GM12878 (cell line): ENCODE results near the gene VPS29. TPM values are rescaled to one million over a fixed set of nuclear protein-coding genes. Genes with fewer than 3 reads are reported as not detected.
"Not testable (repeated sequence)": the region's sequence is repeated elsewhere in the genome, so short reads cannot be mapped to it uniquely, and the experiment has no call there.

ENCODE experiments used
- ATAC-seq: fragments of 200-7000 bp; cut with Tn5 transposase; 3 replicates; pipeline ENCODE4 v1.9.1; 2020; ENCODE audit warnings: mild to moderate bottlenecking, moderate library complexity
- BruUV-seq: library from RNA; stranded (reverse); fragments of 400-500 nt; replicated peaks from 2 replicates; lab custom pipeline; 2021; lab: Mats Ljungman, UMichigan
- CTCF ChIA-PET: fragments of 300-600 bp; sonication (Branson Sonifier 250); formaldehyde crosslinking; extraction: SDS; loops from one replicate; lab custom pipeline; 2021; ENCODE audit warnings: inconsistent platforms; lab: Yijun Ruan, JAX
- POLR2A ChIA-PET: fragments of 350-600 bp; formaldehyde crosslinking; extraction: SDS; loops from one replicate; lab custom pipeline; 2021; ENCODE audit warnings: inconsistent platforms; lab: Charles Lee
- RAD21 ChIA-PET: fragments of 300-600 bp; sonication (Branson Sonifier 250); formaldehyde crosslinking; loops from one replicate; lab custom pipeline; 2023; ENCODE audit warnings: antibody characterized with exemption; ENCODE audit not compliant: unreplicated experiment; lab: Charles Lee
- SMC1A ChIA-PET: fragments of 300-600 bp; sonication (Branson Sonifier 250); formaldehyde crosslinking; loops from one replicate; lab custom pipeline; 2023; ENCODE audit not compliant: unreplicated experiment, uncharacterized antibody; lab: Charles Lee
- DNase-seq: peaks from one replicate; pipeline ENCODE4 v3.0.0-alpha.2; 2011; ENCODE audit warnings: low read depth, low spot score
- FAIRE-seq: peaks from 3 replicates; lab custom pipeline; 2011; peaks lifted over from hg19 to GRCh38; lab: Jason Lieb, UNC
- H2AFZ ChIP-seq: 2 replicates; pipeline ENCODE4 v1.6.0; 2011; ENCODE audit warnings: low read depth, low read length, control low read depth; ENCODE audit not compliant: control insufficient read depth
- H3K27ac ChIP-seq: 2 replicates; pipeline ENCODE4 v1.5.1; 2011; ENCODE audit warnings: control low read depth; ENCODE audit not compliant: control insufficient read depth, insufficient read depth
- H3K27me3 ChIP-seq, 2 experiments: replicated peaks in 1 of 2; 2 replicates each; pipeline versions ENCODE4 v1.6.0 to v1.6.1; 2011; ENCODE audit warnings: low read length in 1 of 2; ENCODE audit not compliant: control insufficient read depth in 2 of 2, insufficient read depth in 2 of 2
- H3K36me3 ChIP-seq, 2 experiments: 2 replicates each; pipeline ENCODE4 v1.5.1; 2011; ENCODE audit warnings: low read length in 1 of 2; ENCODE audit not compliant: control insufficient read depth in 2 of 2, insufficient read depth in 2 of 2
- H3K4me1 ChIP-seq: 2 replicates; pipeline ENCODE4 v1.6.1; 2011; ENCODE audit warnings: mild to moderate bottlenecking, low read length, moderate library complexity, mixed read lengths; ENCODE audit not compliant: control insufficient read depth, insufficient read depth
- H3K4me2 ChIP-seq: 2 replicates; pipeline ENCODE4 v1.6.0; 2011; ENCODE audit warnings: control low read depth; ENCODE audit not compliant: control insufficient read depth, insufficient read depth
- H3K4me3 ChIP-seq: fragments of 200-600 bp; sonication (generic); 2 replicates; pipeline ENCODE4 v1.5.1; 2016
- H3K79me2 ChIP-seq: 2 replicates; pipeline ENCODE4 v1.6.0; 2011; ENCODE audit warnings: low read length; ENCODE audit not compliant: control insufficient read depth, insufficient read depth
- H3K9ac ChIP-seq: 2 replicates; pipeline ENCODE4 v1.8.0; 2011; ENCODE audit warnings: low read length, control low read depth, mixed read lengths; ENCODE audit not compliant: control insufficient read depth, insufficient read depth
- H3K9me3 ChIP-seq: replicated peaks from 3 replicates; pipeline ENCODE4 v1.5.1; 2011; ENCODE audit warnings: mild to moderate bottlenecking, low read length; ENCODE audit not compliant: control insufficient read depth, insufficient read depth
- H4K20me1 ChIP-seq: 2 replicates; pipeline ENCODE4 v1.6.0; 2011; ENCODE audit not compliant: control insufficient read depth, insufficient read depth
- TCF3 ChIP-seq: IDR thresholded peaks from 2 replicates; pipeline ENCODE4 v1.6.1; 2012; ENCODE audit warnings: low read depth, mild to moderate bottlenecking, low read length, borderline replicate concordance; ENCODE audit not compliant: insufficient read depth
- WGBS: methylation state at CpG from one replicate; pipeline ENCODE4 v1.1.6; 2016; ENCODE audit warnings: low lambda C conversion rate; ENCODE audit not compliant: insufficient replicate concordance, insufficient coverage; ENCODE audit errors: missing lambda C conversion rate; 5-methylcytosine and 5-hydroxymethylcytosine counted together
- in situ Hi-C: fragments of 300-500 bp; cut with MboI; formaldehyde crosslinking; loops from 9 replicates; pipeline ENCODE4 v1.14.3; 2018; ENCODE audit warnings: mixed read lengths
- intact Hi-C: fragments of 100-400 bp; cut with micrococcal nuclease; formaldehyde crosslinking; loops from one replicate; pipeline ENCODE4 v1.14.2; 2022; ENCODE audit not compliant: unreplicated experiment
- polyA plus RNA-seq, 11 experiments: library from polyadenylated mRNA; depleted of rRNA in 4 of 11; unstranded in 6 of 11; stranded (reverse) in 5 of 11; fragments of >200 nt; fragmentation: Nextera tagmentation in 4 of 11; fragmentation: Illumina TruSeq in 1 of 11; extraction: Ambion mirVana in 4 of 11; extraction: Trizol in 1 of 11; gene quantifications; 1 replicate in 1 of 11; 2 replicates in 10 of 11; pipeline versions ENCODE4 v1.2.1 to v1.2.3, GENCODE V29; 2011 to 2016; ENCODE audit warnings: inconsistent platforms in 2 of 11, missing spikeins in 2 of 11, low read depth in 1 of 11
- total RNA-seq, 4 experiments: library from RNA; depleted of rRNA in 3 of 4; stranded (reverse); fragments of >200 nt in 3 of 4; fragmentation: Illumina TruSeq in 1 of 4; extraction: Trizol in 1 of 4; gene quantifications; 2 replicates each; pipeline versions ENCODE4 v1.2.1 to v1.2.3, GENCODE V29; 2013 to 2021
- TF ChIP-seq, protein P1 (sequence below): IDR thresholded peaks from 2 replicates; pipeline ENCODE4 v1.6.1; 2011; ENCODE audit warnings: borderline replicate concordance, low read depth, mild to moderate bottlenecking, moderate library complexity, low read length; ENCODE audit not compliant: insufficient read depth, poor library complexity, severe bottlenecking
- TF ChIP-seq, protein P2 (sequence below): IDR thresholded peaks from 2 replicates; pipeline ENCODE4 v1.6.1; 2011; ENCODE audit warnings: mild to moderate bottlenecking, low read depth, low read length, moderate library complexity; ENCODE audit not compliant: insufficient replicate concordance
- TF ChIP-seq, protein P3 (sequence below): fragments of 450-650 bp; IDR thresholded peaks from 2 replicates; pipeline ENCODE4 v1.6.1; 2017; ENCODE audit warnings: mild to moderate bottlenecking, low read depth, inconsistent platforms; ENCODE audit not compliant: poor library complexity, severe bottlenecking

The VPS29 gene
- total and polyA plus RNA-seq, 10 of the 15 experiments (the other 5 are each of a cell fraction or from before 2014, with no cell fraction given): 65.3 to 405 (median 206) TPM

DNA sequence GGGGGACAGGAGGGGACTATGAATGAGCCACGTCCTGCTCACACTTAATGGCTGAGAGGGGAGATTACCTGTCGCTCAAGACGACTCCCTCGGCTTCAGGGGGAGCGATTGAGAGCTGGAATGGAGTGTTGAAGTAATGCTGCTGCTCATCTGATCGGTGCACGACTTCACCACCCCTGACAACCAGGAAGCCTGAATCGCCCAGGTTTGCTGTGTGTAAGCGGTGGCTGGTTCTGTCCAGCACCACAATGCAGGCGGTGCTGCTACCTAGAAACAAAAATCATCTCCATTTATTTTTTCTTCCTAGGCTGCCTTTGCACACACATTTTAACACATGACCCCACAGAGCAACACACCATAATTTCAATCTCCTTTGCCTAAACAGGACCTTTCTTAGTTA is 43.9 kb upstream of the VPS29 start:
- ATAC-seq (no peak), DNase-seq (no peak)
- peaks cover 78% of the 10 kb centered on the region for H3K79me2 ChIP-seq
- no TSS peak for BruUV-seq
- H3K4me3 ChIP-seq: no peak overlapping the region
- H3K4me2 ChIP-seq: no peak overlapping the region
- peaks cover 4% of the 10 kb centered on the region for H4K20me1 ChIP-seq
- TF ChIP-seq, protein P1, sequence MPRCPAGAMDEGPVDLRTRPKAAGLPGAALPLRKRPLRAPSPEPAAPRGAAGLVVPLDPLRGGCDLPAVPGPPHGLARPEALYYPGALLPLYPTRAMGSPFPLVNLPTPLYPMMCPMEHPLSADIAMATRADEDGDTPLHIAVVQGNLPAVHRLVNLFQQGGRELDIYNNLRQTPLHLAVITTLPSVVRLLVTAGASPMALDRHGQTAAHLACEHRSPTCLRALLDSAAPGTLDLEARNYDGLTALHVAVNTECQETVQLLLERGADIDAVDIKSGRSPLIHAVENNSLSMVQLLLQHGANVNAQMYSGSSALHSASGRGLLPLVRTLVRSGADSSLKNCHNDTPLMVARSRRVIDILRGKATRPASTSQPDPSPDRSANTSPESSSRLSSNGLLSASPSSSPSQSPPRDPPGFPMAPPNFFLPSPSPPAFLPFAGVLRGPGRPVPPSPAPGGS: peak; percentile 85
- TF ChIP-seq, protein P2, sequence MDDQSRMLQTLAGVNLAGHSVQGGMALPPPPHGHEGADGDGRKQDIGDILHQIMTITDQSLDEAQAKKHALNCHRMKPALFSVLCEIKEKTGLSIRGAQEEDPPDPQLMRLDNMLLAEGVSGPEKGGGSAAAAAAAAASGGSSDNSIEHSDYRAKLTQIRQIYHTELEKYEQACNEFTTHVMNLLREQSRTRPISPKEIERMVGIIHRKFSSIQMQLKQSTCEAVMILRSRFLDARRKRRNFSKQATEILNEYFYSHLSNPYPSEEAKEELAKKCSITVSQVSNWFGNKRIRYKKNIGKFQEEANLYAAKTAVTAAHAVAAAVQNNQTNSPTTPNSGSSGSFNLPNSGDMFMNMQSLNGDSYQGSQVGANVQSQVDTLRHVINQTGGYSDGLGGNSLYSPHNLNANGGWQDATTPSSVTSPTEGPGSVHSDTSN: peak; percentile 34
- TF ChIP-seq, protein P3, sequence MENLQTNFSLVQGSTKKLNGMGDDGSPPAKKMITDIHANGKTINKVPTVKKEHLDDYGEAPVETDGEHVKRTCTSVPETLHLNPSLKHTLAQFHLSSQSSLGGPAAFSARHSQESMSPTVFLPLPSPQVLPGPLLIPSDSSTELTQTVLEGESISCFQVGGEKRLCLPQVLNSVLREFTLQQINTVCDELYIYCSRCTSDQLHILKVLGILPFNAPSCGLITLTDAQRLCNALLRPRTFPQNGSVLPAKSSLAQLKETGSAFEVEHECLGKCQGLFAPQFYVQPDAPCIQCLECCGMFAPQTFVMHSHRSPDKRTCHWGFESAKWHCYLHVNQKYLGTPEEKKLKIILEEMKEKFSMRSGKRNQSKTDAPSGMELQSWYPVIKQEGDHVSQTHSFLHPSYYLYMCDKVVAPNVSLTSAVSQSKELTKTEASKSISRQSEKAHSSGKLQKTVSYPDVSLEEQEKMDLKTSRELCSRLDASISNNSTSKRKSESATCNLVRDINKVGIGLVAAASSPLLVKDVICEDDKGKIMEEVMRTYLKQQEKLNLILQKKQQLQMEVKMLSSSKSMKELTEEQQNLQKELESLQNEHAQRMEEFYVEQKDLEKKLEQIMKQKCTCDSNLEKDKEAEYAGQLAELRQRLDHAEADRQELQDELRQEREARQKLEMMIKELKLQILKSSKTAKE: no peak
- TF ChIP-seq TCF3: 0 out of 2 replicates have a peak, but pooled peaks have one; percentile 15
- TF ChIP-seq, all 136 proteins: peak for 3
- intact Hi-C loops: loop anchor here (5.0 kb wide), 1 partner anchor 34 kb away; no protein-coding TSS in a partner anchor
- WGBS: 96% methylated on average over 10 of the region's 10 CpGs
- H3K27ac ChIP-seq: no peak overlapping the region
- H3K9ac ChIP-seq: no peak overlapping the region
- H3K4me1 ChIP-seq: peaks cover 31% of the 10 kb centered on the region
- H2AFZ ChIP-seq: no peak overlapping the region
- FAIRE-seq: no peak
- POLR2A ChIA-PET: interaction anchor here (0.5 to 4.7 kb wide), 3 partner anchors 12 to 82 kb away, joined by 3 to 55 read pairs (median 27); no protein-coding TSS in a partner anchor
- H3K27me3 ChIP-seq: no peaks in the 10 kb centered on the region
- H3K36me3 ChIP-seq: peaks cover 5 to 41% of the 10 kb centered on the region in 2 experiments
- no peaks in the 10 kb centered on the region for H3K9me3 ChIP-seq
- RAD21 ChIA-PET: interaction anchor here (2.6 kb wide), 1 partner anchor 12 kb away, joined by 7 read pairs; no protein-coding TSS in a partner anchor
- CTCF ChIA-PET: interaction anchor here (0.9 kb wide), 1 partner anchor 33 kb away, joined by 3 read pairs; no protein-coding TSS in a partner anchor
- SMC1A ChIA-PET: interaction anchor here (5.4 to 18.4 kb wide), 2 partner anchors 15 to 31 kb away, joined by 116 to 308 read pairs; no protein-coding TSS in a partner anchor
- in situ Hi-C loops: no loop called here

DNA sequence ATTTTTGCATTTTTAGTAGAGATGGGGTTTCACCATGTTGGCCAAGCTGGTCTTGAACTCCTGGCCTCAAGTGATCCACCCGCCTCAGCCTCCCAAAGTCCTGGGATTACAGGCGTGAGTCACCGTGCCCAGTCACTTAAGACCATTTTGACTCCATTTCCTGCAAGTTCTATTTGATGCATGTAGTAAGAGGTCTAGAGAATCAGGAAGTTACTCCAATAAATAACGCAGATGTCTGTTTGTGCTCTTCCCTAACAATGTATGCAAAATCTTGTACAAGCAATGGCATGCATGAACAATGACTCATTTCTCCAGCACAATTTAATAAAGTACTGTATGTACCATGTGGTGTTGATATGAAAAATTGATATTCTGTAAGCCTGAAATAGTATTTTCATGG is 43.3 kb upstream of the VPS29 start:
- ATAC-seq, H4K20me1 ChIP-seq, DNase-seq, BruUV-seq, H3K9me3 ChIP-seq, H3K27ac ChIP-seq, FAIRE-seq, H3K27me3 ChIP-seq, in situ Hi-C loops, H2AFZ ChIP-seq, H3K4me2 ChIP-seq, H3K4me3 ChIP-seq, H3K9ac ChIP-seq: not testable (repeated sequence)
- POLR2A ChIA-PET: interaction anchor here (2.8 to 4.7 kb wide), 3 partner anchors 12 to 35 kb away, joined by 17 to 55 read pairs (median 27); no protein-coding TSS in a partner anchor
- Histone ChIP-seq H3K79me2 (peaks cover 75% of the 10 kb centered on the region), H3K4me1 (peaks cover 33% of the 10 kb centered on the region), H3K36me3 (peaks cover 5 to 37% of the 10 kb centered on the region in 2 experiments)
- intact Hi-C loops: loop anchor here (5.0 kb wide), 1 partner anchor 33 kb away; no protein-coding TSS in a partner anchor
- SMC1A ChIA-PET: interaction anchor here (2.5 to 18.4 kb wide), 3 partner anchors 15 to 55 kb away, joined by 31 to 308 read pairs (median 116); no protein-coding TSS in a partner anchor
- CTCF ChIA-PET: interaction anchor here (0.9 to 3.2 kb wide), 3 partner anchors 13 to 57 kb away, joined by 3 to 10 read pairs (median 3); no protein-coding TSS in a partner anchor
- RAD21 ChIA-PET: interaction anchor here (2.6 kb wide), 1 partner anchor 12 kb away, joined by 7 read pairs; no protein-coding TSS in a partner anchor
- WGBS: 76% methylated on average over 4 of the region's 4 CpGs
